ENCODE data around the gene SSRP1. TPM values are rescaled to one million over a fixed set of nuclear protein-coding genes. Genes with fewer than 3 reads are reported as not detected.

Gene SSRP1
- total and polyA plus RNA-seq, 9 of the 15 experiments (the other 6 are each of a cell fraction or from before 2014, with no cell fraction given) = 91.1 to 416 (median 245) TPM

GRCh38 chr11:57357856-57358255 is 22.2 kb upstream of the SSRP1 start (continued):
- TF ChIP-seq PYGO2 (tag; IDR thresholded peaks at IDR 0.05) (no peak), HINFP (tag; conservative IDR thresholded peaks at IDR 0.05; ENCODE audit: low read depth) (no peak)

GRCh38 chr11:57357310-57357709 is 21.6 kb upstream of the SSRP1 start:
- H3K79me2 ChIP-seq (ENCODE audit: control insufficient read depth, insufficient read depth, low read length) = no peaks in the 10 kb centered on the region
- in situ Hi-C loops (cut with MboI) (no loop called here), intact Hi-C loops (cut with micrococcal nuclease) (no loop called here)
- no peak overlapping the region for H3K9ac ChIP-seq (ENCODE audit: insufficient read depth in 1 of 2, low read depth in 2 of 2, low read length in 2 of 2)
- no TSS peak for BruUV-seq (replicated peaks)
- H3K4me1 ChIP-seq (replicated peaks in 1 of 2; ENCODE audit: control insufficient read depth in 2 of 2, insufficient read depth in 2 of 2, low read length in 2 of 2) = peaks cover 23 to 37% of the 10 kb centered on the region in 2 experiments
- FAIRE-seq = no peak
- no peak overlapping the region for H2AFZ ChIP-seq (ENCODE audit: low read depth, low read length)
- no peak for ATAC-seq
- 80% methylated on average over 3 of the region's 3 CpGs for WGBS (ENCODE audit: insufficient coverage, low coverage, missing lambda C conversion rate)
- H3K27me3 ChIP-seq (ENCODE audit: control insufficient read depth in 2 of 2, insufficient read depth in 2 of 2, low read length in 2 of 2) = no peaks in the 10 kb centered on the region
- peak; percentile 80 for TF ChIP-seq BCOR (IDR thresholded peaks at IDR 0.05)
- peak; percentile 22 to 59; a peak in 2 of 4 replicates for TF ChIP-seq KDM1A (IDR thresholded peaks at IDR 0.05)
- TF ChIP-seq SMARCA5 (IDR thresholded peaks at IDR 0.05) = peak; percentile 27; the same call in 1 of the 2 replicates
- TF ChIP-seq IFI16 (CRISPR knock-in tag; IDR thresholded peaks at IDR 0.05) = no peak
- peak; percentile 20; the same call in 1 of the 2 replicates for TF ChIP-seq HDAC2 (IDR thresholded peaks at IDR 0.05)
- TF ChIP-seq PTBP1 (IDR thresholded peaks at IDR 0.05; ENCODE audit: low read depth, low read length) = 0 out of 2 replicates have a peak, but pooled peaks have one; percentile 33
- peak in 1 of 2 experiments; percentile 66; a peak in 2 of 4 replicates for TF ChIP-seq RCOR1 (IDR thresholded peaks at IDR 0.05; ENCODE audit: borderline replicate concordance in 1 of 2, low read depth in 2 of 2, low read length in 2 of 2)
- TF ChIP-seq SIX5 (IDR thresholded peaks at IDR 0.05; ENCODE audit: borderline replicate concordance in 1 of 2, insufficient read depth in 1 of 2, low read depth in 1 of 2, low read length in 2 of 2) = no peak
- peak; percentile 33; the same call in 1 of the 2 replicates for TF ChIP-seq ADNP (tag; IDR thresholded peaks at IDR 0.05)
- peak; percentile 97 for TF ChIP-seq RBM25 (IDR thresholded peaks at IDR 0.05; ENCODE audit: low read depth, low read length, severe bottlenecking)
- no peaks in the 10 kb centered on the region for H4K20me1 ChIP-seq (replicated peaks; ENCODE audit: control insufficient read depth, insufficient read depth, low read length)
- H3K27ac ChIP-seq (ENCODE audit: extremely low read depth, low read depth, low read length) = no peak overlapping the region
- no peak overlapping the region for H3K4me2 ChIP-seq (ENCODE audit: insufficient read depth, low read length)
- H3K36me3 ChIP-seq (ENCODE audit: control insufficient read depth, insufficient read depth, low read length) = no peaks in the 10 kb centered on the region
- H3K9me1 ChIP-seq (ENCODE audit: control insufficient read depth, insufficient read depth, low read length) = no peaks in the 10 kb centered on the region
- ChIA-PET CTCF (ENCODE audit: low intra/inter-chr PET ratio) (interaction anchor here (0.7 kb wide), 1 partner anchor 118 kb away, joined by 3 read pairs; no protein-coding TSS in a partner anchor), POLR2A (interaction anchor here (0.6 to 1.6 kb wide), 4 partner anchors 11 to 38 kb away, joined by 3 to 5 read pairs (median 4); no protein-coding TSS in a partner anchor)
- H3K4me3 ChIP-seq = no peak overlapping the region
- no peaks in the 10 kb centered on the region for H3K9me3 ChIP-seq (replicated peaks; ENCODE audit: control insufficient read depth, insufficient read depth, low read depth, low read length)
- no peak for DNase-seq (ENCODE audit: extremely low read depth in 1 of 4, low spot score in 3 of 4)

All from K562 (cell line).